ENCODE data around the gene RMP24.

DNA sequence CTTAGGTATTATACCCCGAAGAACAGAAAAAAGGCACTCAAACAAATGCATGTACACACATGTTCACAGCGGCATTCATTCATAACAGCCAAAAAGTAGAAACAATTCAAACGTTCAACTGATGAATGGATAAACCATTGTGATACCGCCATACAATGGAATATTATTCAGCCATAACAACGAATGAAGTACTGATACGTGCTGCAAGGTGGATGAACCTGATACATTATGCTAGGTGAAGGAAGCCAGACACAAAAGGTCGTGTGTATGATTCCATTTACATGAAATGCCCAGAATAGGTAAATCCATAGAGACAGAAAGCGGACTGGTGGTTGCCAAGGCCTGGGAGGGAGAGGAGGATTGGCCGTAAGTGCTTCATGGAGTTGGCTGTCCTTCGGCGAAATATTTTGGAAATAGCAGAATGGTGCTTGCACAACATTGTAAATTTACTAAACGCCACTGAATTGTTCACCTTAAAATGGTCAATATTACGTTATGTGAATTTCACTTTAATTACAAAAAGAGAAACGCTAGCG, 750 bp upstream of the RMP24 start:
- TF ChIP-seq, protein P1, sequence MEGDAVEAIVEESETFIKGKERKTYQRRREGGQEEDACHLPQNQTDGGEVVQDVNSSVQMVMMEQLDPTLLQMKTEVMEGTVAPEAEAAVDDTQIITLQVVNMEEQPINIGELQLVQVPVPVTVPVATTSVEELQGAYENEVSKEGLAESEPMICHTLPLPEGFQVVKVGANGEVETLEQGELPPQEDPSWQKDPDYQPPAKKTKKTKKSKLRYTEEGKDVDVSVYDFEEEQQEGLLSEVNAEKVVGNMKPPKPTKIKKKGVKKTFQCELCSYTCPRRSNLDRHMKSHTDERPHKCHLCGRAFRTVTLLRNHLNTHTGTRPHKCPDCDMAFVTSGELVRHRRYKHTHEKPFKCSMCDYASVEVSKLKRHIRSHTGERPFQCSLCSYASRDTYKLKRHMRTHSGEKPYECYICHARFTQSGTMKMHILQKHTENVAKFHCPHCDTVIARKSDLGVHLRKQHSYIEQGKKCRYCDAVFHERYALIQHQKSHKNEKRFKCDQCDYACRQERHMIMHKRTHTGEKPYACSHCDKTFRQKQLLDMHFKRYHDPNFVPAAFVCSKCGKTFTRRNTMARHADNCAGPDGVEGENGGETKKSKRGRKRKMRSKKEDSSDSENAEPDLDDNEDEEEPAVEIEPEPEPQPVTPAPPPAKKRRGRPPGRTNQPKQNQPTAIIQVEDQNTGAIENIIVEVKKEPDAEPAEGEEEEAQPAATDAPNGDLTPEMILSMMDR (conservative IDR thresholded peaks at IDR 0.05; ENCODE audit: low read length): no peak
- no peak for TF ChIP-seq EZH2phosphoT487 (IDR thresholded peaks at IDR 0.05; ENCODE audit: borderline replicate concordance)

Data from Loucy (cell line).